Activated naive CD8-positive, alpha-beta T cell treated with anti-CD3 and anti-CD28 coated beads, Interleukin-2, amount 50 U/mL, for 16 hours (primary cell): Measurements from ENCODE around the gene TANGO2.

Experiments
- DNase-seq: peaks from one replicate; pipeline ENCODE4 v3.0.0-alpha.2; 2020; ENCODE audit warnings: low read depth, low spot score

Gene TANGO2

DNA sequence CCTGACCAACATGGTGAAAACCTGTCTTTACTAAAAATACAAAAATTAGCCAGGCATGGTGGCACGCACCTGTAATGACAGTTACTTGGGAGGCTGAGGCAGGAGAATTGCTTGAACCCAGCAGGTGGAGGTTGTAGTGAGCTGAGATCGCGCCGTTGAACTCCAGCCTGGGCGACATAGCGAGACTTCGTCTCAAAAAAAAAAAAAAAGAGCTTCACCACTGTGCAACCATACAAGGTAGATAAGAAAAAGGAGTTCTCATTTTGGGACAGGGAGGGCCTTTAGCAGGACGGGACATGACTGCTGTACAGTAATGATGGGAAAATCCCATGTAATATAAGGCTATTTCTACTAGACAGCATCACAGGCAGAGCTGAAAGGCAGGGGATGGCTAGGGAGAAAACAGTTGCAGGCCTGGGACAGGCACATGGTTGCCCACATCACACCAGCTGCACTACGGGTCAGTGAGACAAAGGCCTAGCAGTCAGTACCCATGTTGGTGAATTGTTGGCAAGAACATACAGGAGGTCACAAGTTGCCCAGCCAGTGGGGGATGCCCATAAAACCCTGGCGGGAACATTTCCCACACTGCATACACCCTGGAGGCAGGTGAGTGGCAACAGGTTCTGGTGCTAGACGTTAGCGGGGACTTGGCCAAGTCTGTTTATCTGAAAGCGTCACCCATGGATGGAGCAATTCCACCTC, 5.4 kb downstream of the TANGO2 start:
- no peak for DNase-seq

DNA sequence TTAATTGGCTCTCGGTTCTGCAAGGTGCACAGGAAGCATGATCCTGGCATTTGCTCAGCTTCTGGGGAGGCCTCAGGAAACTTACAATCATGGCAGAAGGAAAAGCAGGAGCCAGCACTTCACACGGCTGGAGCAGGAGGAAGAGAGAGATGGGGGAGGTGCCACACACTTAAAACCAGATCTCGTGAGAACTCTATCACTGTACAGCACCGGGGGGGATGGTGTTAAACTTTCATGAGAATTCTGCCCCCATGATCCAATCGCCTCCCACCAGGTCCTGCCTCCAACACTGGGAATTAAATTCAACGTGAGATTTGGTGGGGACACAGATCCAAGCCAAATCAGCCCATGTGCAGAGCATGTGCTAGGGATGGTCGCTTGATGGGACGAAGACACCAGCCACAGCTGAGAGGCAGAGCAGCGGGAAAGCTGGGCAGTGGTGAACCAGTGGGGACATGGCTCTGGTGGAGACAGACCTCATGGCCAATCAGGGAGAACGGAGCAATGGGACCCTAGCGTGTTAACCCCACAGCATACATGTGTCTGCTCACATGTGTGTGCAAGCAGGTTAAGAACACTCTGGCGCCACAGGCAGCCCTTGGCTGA, 6.2 kb downstream of the TANGO2 start:
- DNase-seq, result no peak

DNA sequence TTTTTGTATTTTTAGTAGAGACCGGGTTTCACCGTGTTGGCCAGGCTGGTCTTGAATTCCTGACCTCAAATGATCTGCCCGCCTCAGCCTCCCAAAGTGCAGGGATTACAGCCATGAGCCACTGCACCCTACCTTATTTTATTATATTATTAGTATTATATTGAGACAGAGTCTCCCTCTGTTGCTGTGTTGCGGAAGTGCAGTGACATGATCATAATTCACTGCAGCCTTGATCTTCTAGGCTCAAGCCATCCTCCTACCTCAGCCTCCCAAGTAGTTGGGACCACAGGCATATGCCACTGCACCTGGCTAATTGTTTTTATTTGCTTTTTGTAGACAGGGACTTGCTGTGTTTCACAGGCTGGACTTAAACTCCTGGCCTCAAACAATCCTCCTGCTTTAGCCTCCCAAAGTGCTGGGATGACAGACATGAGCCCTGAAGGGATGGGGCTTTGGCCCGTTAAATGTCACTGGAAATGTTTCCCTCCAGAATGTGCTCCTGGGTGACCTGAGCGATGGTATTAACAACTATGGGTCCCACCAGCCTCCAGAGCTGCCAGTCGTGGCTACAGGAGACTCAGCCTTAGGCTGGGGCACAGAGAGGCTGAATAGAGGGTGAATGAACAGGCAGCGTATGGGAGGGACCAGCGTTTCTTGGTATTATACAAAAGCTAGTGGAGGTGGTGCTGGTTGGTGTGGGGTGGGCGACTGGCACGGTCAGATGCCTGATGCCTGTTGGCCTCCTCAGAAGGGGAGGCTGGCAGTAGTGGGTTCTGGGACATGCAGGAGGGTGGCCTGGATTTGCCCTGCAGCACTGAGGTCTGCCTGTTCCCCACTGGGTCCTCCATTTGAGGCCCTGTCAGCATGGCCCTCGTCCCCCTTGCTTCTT, 7.3 kb downstream of the TANGO2 start:
- DNase-seq, result no peak

DNA sequence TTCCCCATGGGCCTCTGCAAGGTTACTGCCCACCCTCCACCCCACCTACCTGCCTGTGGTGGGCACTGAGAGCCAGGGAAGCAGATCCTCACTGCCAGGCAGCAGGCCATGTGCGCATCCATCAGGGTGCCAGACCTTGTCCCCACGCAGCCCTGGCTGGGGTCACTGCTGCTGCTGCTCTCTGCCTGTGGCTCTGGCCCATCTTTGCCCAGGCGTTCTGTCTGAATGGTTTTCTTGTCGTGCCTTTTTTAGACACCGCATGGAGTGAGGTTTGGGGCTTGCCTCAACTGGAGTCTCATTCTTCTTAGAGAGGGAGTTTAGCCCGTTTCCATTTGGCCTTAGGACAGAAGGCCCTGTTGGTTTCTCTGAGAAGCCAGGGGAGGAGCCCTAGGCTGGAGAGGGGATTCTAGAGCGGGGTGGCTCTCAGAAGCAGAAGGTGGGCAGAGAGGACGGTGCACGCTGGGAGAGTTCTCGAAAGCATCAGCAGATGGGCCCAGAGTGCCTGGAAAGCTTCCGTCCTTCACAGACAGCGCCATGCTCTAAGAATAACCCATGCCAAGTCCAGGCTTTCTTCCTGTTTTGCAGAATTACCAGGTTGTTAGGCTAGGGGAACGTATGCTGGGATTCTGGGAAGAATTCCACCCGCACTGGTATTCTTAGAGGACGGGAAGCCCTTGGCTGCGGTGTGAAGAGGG, 8.1 kb downstream of the TANGO2 start:
- no peak for DNase-seq

DNA sequence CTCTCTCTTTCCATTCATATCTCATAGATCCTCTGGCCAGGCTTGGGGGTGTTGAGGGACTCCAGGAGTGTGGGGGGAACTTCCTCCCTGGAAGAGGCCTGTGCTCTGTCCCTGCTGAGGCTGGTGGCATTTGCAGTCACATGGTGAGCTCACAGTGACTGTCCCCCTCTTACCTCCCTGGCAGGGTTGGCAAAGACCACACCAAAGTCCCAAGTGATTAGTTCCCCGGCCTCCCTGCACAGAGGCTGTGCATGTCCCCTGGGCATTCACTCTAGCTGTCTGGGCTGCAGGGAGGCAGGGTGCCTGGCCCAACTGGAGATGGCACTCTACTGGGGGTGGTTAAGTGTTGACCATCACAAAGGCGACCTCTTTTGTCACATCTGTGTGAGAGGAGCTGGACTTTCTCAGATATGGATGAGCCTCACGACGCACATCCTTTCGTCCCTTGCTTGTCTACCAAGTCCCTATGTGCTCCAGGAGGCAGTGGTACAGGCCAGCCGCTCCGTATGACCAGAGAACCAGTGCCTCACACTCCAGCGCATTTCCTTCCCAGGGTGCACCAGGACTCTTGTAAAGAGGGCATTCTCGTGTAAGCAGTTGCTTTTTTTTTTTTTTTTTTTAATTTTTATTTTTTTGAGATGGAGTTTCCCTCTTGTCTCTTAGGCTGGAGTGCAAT, 8.8 kb downstream of the TANGO2 start:
- DNase-seq, result no peak

DNA sequence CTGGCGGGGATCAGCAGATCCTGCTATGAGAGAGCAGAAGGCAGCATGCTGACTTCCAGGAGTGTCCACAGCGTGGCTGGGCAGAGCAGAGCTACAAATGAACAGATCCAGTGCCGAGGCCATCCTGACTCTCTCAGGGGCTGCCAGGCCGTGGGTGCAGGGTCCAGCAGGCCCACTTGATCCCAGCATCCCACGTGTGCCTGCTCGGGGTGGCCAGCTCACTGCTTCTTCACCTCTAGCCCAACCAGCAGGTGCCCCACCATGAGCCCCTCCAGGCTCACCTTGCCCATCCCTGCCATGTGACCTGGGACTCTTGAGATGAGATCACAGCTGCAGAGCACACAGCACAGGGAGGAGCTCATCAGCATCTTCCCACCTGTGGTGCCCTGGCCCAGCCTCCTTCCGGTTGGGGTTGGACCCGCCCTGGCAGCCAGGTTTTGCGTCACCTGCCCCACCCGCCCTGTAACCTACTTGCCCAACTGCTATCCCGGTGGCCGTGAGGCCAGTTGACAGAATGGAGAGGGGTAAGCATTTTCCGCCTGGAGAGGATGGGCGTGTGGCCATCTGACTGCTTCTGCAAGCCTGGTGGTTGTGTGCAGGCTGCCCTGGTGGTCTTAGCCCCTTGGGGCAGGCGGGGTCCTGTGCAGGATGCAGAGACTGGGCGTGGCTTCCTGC, 11.0 kb downstream of the TANGO2 start:
- no peak for DNase-seq

DNA sequence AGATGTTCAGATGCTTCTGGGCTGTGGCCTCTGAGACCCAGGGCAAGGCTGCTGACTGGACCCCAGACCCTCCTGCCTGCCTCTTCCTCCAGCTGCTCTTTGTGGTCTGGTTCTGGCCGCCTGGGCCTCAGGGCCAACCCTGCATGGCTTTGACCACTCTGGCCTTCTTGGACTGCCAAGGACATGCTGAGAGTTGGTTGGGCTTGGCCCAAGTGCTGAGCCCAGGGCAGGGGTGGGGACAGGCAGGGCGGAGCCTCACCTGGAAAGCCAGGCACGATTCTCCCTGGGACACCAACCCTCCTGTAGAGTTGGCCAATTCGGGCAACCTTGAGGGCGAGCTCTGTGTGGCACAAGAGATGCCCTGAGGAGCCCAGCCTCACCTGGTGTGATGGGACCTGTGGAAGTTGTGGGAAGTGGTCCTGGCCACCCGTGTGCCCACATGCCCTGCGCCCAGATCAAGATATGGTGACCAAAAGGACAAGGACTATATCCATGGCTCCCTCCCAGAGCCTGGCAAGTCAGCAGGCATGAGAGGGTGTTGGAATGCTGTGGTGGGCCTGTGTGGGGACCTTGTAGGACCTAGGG, 11.6 kb downstream of the TANGO2 start:
- no peak for DNase-seq

DNA sequence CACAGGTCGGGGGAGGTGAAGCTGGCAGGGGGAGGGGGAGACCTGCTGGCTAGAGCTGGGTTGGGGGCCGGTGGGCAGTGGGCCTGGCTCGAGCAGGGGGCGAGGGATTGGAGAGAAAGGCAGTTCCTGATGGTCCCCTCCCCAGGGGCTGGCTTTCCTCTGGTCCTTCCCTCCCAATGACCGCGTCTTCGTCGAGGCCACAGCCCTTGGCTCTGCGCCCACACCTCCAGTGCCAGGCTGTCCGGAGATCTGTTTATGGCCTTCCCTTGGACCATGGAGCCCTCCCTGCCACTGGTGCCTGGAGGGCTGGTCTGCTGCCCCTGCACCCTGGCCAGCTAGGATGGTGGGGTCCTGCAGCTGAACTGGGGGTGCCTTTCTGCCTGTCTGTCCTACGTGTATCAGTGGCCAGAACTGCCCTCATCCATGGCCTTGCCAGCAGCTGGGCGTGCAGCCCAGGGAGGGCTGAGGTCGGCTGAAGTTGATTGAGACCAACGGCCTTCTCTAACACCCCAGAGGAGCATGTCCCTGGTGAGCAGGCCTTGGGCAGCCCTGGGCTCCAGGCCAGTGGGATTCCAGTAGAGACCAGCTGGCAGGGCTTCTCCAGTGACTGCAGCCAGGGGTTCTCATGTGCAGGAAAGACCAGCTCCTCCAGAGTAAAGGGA, 12.3 kb downstream of the TANGO2 start:
- DNase-seq, result no peak

DNA sequence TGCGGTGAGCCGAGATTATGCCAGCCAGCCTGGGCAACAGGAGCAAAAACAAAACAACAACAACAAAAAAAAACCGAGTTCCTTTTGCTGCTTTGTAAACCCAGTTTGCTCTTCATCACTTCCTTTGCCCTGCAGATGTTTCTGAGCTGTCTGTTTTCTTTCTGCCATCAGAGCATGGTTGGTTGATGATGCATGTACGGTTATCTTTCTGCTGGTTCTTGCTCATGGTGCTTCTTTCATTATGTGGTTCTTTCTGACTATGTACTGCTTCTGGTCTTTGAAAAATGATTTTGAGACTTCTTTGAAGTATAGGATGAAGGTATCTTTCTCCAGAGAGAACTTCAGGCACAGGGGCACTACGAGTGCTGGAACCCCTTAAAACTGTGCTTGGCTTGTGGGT, 13.2 kb downstream of the TANGO2 start:
- no peak for DNase-seq

DNA sequence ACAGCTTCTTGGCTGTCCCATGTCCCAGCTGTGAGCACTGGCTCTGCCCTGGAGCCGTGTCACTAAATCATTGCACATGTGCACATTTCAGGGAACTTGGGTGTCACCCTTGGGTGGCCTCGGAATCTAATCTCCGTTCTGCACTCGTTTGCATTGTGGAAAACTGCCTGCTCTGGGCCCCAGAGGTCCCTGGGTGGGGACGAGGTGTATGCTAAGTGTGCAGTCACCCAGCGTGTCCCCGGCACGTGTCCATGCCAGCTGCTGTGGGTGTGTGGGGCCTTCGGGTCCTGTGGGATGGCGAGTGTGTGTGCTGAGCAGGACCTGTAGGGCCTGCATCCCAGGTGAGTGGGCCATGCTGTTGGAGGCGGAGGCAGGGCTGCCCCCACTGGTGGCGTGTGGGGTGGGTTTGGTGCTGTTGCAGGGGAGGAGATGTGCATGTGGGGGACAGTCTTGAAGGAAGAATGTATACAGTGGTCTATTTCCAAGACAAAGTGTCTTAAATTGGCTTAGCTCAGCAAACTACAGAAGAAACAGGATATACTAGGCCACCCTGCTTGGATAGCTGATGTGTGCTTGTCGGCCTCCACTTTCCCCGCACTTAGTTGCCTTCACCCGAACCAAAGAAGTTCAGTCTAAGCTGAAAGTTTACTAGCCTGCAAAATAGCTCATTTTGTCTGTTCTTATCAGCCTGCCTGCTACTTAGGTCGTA, 14.6 kb downstream of the TANGO2 start:
- DNase-seq, result no peak

DNA sequence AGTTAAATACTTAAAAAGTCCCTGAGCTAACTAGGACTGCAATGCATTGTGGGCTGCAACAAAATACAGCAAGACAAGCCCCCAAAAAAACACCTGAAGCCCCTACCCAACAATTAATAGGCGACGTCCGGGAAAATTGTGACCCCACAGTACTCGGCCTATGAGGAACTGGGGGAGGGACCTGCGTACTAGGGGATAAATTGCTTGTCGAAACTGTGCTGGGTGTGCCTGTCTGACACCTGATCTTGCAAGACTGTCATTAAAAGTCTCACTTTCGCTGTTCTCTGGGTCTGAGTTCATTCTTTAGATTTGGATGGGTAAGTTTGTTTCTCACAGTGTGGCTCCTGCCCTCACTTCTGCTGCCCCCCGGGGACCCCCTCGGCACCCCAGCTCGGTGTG, 15.2 kb downstream of the TANGO2 start:
- no peak for DNase-seq

DNA sequence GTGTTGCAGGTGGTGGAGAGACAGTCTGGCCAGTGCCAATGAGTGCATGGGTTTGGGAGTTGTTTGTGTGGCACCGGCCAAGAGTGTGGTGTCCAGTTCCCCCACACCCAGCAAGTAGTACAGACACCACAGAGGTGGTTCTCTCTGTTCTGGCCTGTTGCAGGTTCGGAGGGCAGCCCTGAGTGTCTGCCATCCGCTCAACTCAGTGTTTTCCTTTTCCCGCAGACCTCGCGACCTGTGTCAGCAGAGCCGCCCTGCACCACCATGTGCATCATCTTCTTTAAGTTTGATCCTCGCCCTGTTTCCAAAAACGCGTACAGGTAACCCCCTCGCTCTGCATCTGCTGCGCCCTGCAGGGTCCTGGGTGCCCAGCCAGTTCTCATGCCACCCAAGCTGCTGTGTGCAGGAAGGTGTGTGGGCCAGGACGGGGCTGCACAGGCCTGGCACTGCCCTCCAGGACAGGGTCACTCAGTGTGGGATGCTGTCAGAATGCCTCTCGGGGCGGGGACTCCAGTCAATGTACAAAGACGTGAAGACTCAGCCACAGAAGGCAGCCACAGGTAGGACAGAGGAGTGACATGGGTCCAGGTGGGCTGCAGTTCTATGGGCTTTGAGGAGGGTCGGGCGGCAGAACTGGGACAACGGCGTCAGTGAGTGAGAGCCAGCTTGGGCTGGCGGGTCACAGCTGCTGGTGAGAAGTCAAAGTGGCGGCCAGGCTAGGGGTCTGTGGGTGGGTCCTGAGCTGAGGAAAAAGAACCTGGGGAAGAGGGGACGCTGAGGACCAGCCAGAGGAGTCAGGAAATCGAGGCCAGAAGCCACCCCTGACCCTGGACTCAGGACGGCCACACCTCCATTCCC, 15.9 kb downstream of the TANGO2 start:
- DNase-seq, result no peak

DNA sequence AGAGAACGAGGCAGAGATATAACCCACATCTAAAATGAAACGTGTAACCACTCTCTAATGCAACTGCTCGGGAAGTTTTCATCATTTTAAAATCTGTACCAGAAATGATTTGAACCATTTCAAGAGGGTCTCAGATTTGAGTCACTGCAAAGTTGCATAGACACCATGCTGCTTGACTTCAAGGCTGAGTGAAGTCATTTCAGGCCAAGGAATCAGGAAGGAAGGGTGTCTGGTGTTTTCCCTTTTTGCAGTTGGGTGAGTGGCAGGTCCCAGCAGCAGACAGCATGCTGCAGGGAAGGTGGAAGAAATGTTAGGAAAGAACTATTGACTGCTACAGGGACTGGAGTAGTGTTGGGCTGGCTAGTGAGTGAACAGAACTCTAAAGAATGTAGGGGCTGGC, 16.5 kb downstream of the TANGO2 start:
- DNase-seq, result no peak

DNA sequence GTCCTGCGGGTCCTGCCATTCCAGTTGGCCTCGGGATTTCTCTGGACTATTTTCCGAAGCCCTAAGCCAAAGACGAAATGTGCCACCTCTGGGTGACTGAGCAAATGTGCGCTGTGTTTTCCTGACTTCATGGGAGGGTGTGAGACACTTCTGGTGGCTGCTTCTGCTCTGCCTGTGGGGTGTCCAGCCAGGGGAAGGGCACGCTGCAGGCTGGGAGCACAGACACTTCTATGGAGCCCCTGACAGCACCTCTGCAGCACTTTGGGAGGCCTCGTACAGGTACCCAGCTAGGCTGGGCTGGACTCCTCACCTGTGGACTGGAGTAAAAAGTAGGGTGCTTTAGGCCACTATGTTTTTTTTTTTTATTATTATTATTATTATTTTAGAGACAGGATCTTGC, 17.7 kb downstream of the TANGO2 start:
- DNase-seq, result no peak

DNA sequence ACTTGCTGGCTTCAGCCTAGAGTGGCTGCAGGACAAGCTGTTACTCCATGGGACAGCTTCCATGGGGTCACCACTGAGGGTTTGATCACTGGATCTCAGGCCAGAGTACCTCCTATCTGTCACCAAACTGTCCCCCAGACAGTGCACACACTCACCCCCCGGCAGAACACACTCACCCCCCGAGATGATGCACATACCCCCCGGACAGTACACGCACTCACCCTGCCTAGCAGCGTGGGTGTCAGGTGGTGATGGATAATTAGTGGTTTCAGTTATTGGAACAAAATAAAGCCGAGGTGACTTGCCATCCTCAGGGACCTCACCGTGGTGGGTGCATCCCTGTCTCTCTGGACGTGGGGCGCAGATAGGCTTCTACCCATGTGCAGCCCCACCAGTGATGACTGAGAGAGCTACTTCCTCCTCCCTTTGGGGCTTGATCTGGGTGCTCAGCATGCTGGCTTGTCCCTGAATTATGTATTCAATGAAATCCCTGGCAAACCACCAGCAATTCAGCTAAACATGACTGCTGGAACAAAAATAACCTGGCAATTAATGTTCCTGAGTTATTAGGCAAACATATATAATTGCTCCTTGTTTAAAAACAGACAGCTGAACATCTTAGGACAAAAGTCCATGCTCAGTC, 18.9 kb downstream of the TANGO2 start:
- DNase-seq, result no peak

DNA sequence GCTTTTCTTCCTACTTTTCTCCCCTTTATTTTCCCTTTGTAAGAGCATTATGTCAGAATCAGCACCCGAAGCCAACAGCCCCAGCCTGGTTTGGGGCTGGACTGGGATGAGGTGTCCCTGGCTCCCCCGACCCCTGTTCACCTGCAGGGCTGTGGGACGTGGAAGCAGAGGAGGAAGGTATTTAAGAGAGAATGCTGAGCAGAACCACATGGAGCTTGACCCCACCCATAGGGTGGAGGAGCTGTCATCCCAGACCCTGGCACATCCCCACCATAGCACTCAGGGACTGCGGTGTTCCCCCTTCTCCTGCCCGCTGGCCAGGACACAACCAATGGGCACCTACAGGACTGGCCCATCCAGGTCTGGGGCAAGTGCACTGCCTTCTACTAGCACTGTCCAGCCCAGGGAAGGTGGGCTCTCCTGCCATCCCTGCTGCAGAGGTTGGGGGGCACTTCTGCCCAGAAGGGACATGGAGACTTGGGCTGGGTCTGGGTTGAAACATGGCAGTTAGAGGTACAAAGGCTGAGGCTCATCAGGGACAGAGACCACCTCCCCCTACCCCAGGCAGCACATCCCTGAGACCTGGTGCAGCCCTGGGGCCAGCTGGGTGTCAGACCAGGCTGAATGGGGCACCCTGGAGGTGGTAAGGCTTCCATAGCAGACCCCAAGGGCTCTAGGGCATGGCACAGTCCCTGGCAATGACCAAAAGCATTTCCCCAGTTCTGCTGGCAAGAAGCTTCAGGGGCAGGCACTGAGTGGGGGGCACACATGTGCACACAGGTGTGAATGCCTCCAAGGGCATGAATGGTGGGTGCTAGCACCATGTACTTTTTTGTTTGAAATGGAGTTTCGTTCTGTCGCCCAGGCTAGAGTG, 19.7 kb downstream of the TANGO2 start:
- no peak for DNase-seq
